ENCODE results near the gene OSTN.

Gene OSTN

DNA sequence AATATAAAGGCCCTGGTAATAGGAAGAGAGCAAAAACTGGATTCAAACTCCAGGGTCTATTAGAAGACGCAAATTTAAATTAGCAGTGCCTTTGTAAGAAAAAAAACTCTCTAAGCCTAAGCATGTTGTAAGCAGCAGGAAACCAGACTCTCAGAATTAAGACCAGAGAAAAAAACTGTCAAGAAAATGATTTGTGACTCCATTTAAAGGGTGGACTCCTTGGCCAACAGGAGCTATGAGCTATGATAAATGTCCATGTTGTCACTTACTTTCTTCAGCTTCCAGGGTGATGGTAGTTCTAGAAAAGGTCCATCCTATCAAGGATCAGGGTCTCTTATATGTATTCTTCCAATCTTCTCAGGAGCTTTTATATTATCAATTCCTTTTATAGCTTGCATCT is 95.2 kb downstream of the OSTN start:
- Histone ChIP-seq H4K20me1 (ENCODE audit: insufficient read depth, low read length, poor library complexity, severe bottlenecking) (no peaks in the 10 kb centered on the region), H3K4me2 (ENCODE audit: low read depth, low read length, poor library complexity, severe bottlenecking) (no peak overlapping the region), H3K9me3 (ENCODE audit: insufficient read depth, low read depth, low read length) (no peaks in the 10 kb centered on the region), H3F3A (ENCODE audit: low read depth) (no peaks in the 10 kb centered on the region), H3K9me2 (replicated peaks; ENCODE audit: low read depth, low read length) (no peaks in the 10 kb centered on the region), H2AFZ (ENCODE audit: low read length) (no peak overlapping the region), H3K9ac (ENCODE audit: low read depth, low read length, poor library complexity, severe bottlenecking) (no peak overlapping the region), H3K36me3 (ENCODE audit: insufficient read depth, low read length) (no peaks in the 10 kb centered on the region), H3K79me2 (ENCODE audit: insufficient read depth, low read length) (no peaks in the 10 kb centered on the region), H3K4me3 (ENCODE audit: low read length, poor library complexity, severe bottlenecking) (no peak overlapping the region), H3K4me1 (ENCODE audit: insufficient read depth, low read length, poor library complexity, severe bottlenecking) (no peaks in the 10 kb centered on the region), H3K27me3 (ENCODE audit: insufficient read depth, low read length, poor library complexity, severe bottlenecking) (no peaks in the 10 kb centered on the region)
- no peak for TF ChIP-seq EZH2phosphoT487 (IDR thresholded peaks at IDR 0.05; ENCODE audit: borderline replicate concordance)
- TF ChIP-seq, protein P1, sequence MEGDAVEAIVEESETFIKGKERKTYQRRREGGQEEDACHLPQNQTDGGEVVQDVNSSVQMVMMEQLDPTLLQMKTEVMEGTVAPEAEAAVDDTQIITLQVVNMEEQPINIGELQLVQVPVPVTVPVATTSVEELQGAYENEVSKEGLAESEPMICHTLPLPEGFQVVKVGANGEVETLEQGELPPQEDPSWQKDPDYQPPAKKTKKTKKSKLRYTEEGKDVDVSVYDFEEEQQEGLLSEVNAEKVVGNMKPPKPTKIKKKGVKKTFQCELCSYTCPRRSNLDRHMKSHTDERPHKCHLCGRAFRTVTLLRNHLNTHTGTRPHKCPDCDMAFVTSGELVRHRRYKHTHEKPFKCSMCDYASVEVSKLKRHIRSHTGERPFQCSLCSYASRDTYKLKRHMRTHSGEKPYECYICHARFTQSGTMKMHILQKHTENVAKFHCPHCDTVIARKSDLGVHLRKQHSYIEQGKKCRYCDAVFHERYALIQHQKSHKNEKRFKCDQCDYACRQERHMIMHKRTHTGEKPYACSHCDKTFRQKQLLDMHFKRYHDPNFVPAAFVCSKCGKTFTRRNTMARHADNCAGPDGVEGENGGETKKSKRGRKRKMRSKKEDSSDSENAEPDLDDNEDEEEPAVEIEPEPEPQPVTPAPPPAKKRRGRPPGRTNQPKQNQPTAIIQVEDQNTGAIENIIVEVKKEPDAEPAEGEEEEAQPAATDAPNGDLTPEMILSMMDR (conservative IDR thresholded peaks at IDR 0.05; ENCODE audit: low read length): no peak

DNA sequence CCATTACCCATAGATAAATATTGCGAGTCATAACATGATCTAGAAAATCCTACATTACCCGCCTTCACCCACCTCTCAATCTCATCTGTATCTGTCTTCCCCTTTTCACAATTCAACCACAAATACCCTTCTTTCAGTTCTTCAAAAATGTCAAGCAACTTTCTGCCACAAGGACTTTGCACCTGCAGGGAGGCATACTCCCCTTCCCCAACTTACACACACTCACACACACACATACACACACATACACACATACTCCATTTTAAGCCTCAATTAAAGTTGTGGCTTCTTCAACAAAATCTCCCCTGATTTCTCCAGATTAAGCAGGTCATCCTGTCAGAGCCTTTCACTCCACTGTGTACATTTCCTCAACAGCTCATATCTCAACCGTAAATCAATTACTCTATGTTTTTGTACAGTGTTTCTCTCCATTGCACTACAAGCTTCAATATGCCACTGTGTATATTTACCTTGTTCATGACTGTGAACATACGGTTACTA is 97.0 kb downstream of the OSTN start:
- no peaks in the 10 kb centered on the region for H3K9me3 ChIP-seq (ENCODE audit: insufficient read depth, low read depth, low read length)
- H3K36me3 ChIP-seq (ENCODE audit: insufficient read depth, low read length): no peaks in the 10 kb centered on the region
- no peaks in the 10 kb centered on the region for H3K9me2 ChIP-seq (replicated peaks; ENCODE audit: low read depth, low read length)
- no peak overlapping the region for H3K4me3 ChIP-seq (ENCODE audit: low read length, poor library complexity, severe bottlenecking)
- TF ChIP-seq, protein P1 (conservative IDR thresholded peaks at IDR 0.05; ENCODE audit: low read length): no peak
- TF ChIP-seq EZH2phosphoT487 (IDR thresholded peaks at IDR 0.05; ENCODE audit: borderline replicate concordance): no peak
- no peaks in the 10 kb centered on the region for H3K27me3 ChIP-seq (ENCODE audit: insufficient read depth, low read length, poor library complexity, severe bottlenecking)
- no peak overlapping the region for H3K4me2 ChIP-seq (ENCODE audit: low read depth, low read length, poor library complexity, severe bottlenecking)
- H4K20me1 ChIP-seq (ENCODE audit: insufficient read depth, low read length, poor library complexity, severe bottlenecking): no peaks in the 10 kb centered on the region
- H3K9ac ChIP-seq (ENCODE audit: low read depth, low read length, poor library complexity, severe bottlenecking): no peak overlapping the region
- H2AFZ ChIP-seq (ENCODE audit: low read length): no peak overlapping the region
- H3K4me1 ChIP-seq (ENCODE audit: insufficient read depth, low read length, poor library complexity, severe bottlenecking): no peaks in the 10 kb centered on the region
- no peaks in the 10 kb centered on the region for H3K79me2 ChIP-seq (ENCODE audit: insufficient read depth, low read length)
- H3F3A ChIP-seq (ENCODE audit: low read depth): no peaks in the 10 kb centered on the region

DNA sequence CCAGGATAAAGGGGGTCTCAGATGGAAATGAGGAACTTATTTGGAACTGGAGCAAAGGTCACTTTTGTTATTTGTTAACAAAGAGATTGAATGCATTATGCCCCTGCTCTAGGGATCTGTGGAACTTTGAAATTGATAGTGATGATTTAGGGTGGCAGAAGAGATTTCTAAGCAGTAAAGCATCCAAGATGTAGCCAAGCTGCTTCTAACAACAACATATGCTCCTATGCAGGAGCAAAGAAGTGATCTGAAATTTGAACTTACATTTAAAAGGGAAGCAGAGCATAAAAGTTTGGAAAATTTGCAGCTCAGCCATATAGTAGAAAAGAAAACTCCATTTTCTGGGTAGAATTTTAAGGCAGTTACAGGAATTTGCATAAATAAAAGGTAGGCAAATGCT is 99.8 kb downstream of the OSTN start:
- H3F3A ChIP-seq (ENCODE audit: low read depth): no peaks in the 10 kb centered on the region
- no peak overlapping the region for H3K4me2 ChIP-seq (ENCODE audit: low read depth, low read length, poor library complexity, severe bottlenecking)
- no peaks in the 10 kb centered on the region for H3K36me3 ChIP-seq (ENCODE audit: insufficient read depth, low read length)
- H3K4me3 ChIP-seq (ENCODE audit: low read length, poor library complexity, severe bottlenecking): no peak overlapping the region
- no peaks in the 10 kb centered on the region for H3K4me1 ChIP-seq (ENCODE audit: insufficient read depth, low read length, poor library complexity, severe bottlenecking)
- no peaks in the 10 kb centered on the region for H3K27me3 ChIP-seq (ENCODE audit: insufficient read depth, low read length, poor library complexity, severe bottlenecking)
- no peaks in the 10 kb centered on the region for H4K20me1 ChIP-seq (ENCODE audit: insufficient read depth, low read length, poor library complexity, severe bottlenecking)
- no peaks in the 10 kb centered on the region for H3K9me2 ChIP-seq (replicated peaks; ENCODE audit: low read depth, low read length)
- no peaks in the 10 kb centered on the region for H3K79me2 ChIP-seq (ENCODE audit: insufficient read depth, low read length)
- TF ChIP-seq, protein P1 (conservative IDR thresholded peaks at IDR 0.05; ENCODE audit: low read length): no peak
- TF ChIP-seq EZH2phosphoT487 (IDR thresholded peaks at IDR 0.05; ENCODE audit: borderline replicate concordance): no peak
- no peak overlapping the region for H3K9ac ChIP-seq (ENCODE audit: low read depth, low read length, poor library complexity, severe bottlenecking)
- no peak overlapping the region for H2AFZ ChIP-seq (ENCODE audit: low read length)
- no peaks in the 10 kb centered on the region for H3K9me3 ChIP-seq (ENCODE audit: insufficient read depth, low read depth, low read length)

Measured in Loucy (cell line).